GM23338 (cell line): Measurements from ENCODE around the gene MID1. TPM values are rescaled to one million over a fixed set of nuclear protein-coding genes. Genes with fewer than 3 reads are reported as not detected.

Experiments
- ATAC-seq: fragments of 200-7000 bp; cut with Tn5 transposase; 3 replicates; pipeline ENCODE4 v1.9.1; 2020
- DNase-seq: peaks from one replicate; pipeline ENCODE4 v3.0.0-alpha.2; 2015; ENCODE audit warnings: low spot score
- H2AFZ ChIP-seq: fragments of 200-600 bp; sonication (generic); 2 replicates; pipeline ENCODE4 v1.8.0; 2016; ENCODE audit warnings: antibody characterized with exemption, mild to moderate bottlenecking, moderate library complexity
- H3F3A ChIP-seq: fragments of 200-600 bp; sonication (generic); replicated peaks from 2 replicates; pipeline ENCODE4 v1.8.0; 2017; ENCODE audit warnings: antibody characterized with exemption, mixed run types, low read depth
- H3K27ac ChIP-seq: fragments of 200-600 bp; sonication (generic); 2 replicates; pipeline ENCODE4 v1.6.1; 2016; ENCODE audit warnings: low read depth
- H3K27me3 ChIP-seq: fragments of 200-600 bp; sonication (generic); 2 replicates; pipeline ENCODE4 v1.8.0; 2016; ENCODE audit warnings: mild to moderate bottlenecking, mixed run types, moderate library complexity; ENCODE audit not compliant: insufficient read depth
- H3K36me3 ChIP-seq: fragments of 200-600 bp; sonication (generic); 2 replicates; pipeline ENCODE4 v1.8.0; 2016; ENCODE audit warnings: mild to moderate bottlenecking; ENCODE audit not compliant: insufficient read depth
- H3K4me1 ChIP-seq: fragments of 200-600 bp; sonication (generic); 2 replicates; pipeline ENCODE4 v1.8.0; 2016; ENCODE audit warnings: mild to moderate bottlenecking, moderate library complexity; ENCODE audit not compliant: insufficient read depth
- H3K4me2 ChIP-seq: fragments of 200-600 bp; sonication (generic); 2 replicates; pipeline ENCODE4 v1.7.1; 2017; ENCODE audit warnings: mixed run types
- H3K4me3 ChIP-seq: fragments of 200-600 bp; sonication (generic); 2 replicates; pipeline ENCODE4 v1.6.1; 2016; ENCODE audit warnings: mixed run types
- H3K79me2 ChIP-seq: fragments of 200-600 bp; sonication (generic); replicated peaks from 2 replicates; pipeline ENCODE4 v1.8.0; 2017; ENCODE audit warnings: mild to moderate bottlenecking; ENCODE audit not compliant: insufficient read depth
- H3K9me2 ChIP-seq: fragments of 200-600 bp; sonication (generic); 2 replicates; pipeline ENCODE4 v1.8.0; 2017; ENCODE audit not compliant: insufficient read depth
- H4K20me1 ChIP-seq: fragments of 200-600 bp; sonication (generic); replicated peaks from 2 replicates; pipeline ENCODE4 v1.8.0; 2017; ENCODE audit warnings: mild to moderate bottlenecking; ENCODE audit not compliant: insufficient read depth
- H3K27ac Mint-ChIP-seq: 2 replicates; pipeline ENCODE4 v1.8.0; 2020; ENCODE audit warnings: inconsistent platforms, mild to moderate bottlenecking, moderate library complexity, mixed read lengths
- H3K27me3 Mint-ChIP-seq: 3 replicates; pipeline ENCODE4 v1.8.0; 2022; ENCODE audit warnings: low read depth, mild to moderate bottlenecking, moderate library complexity, mixed read lengths, inconsistent platforms; ENCODE audit not compliant: insufficient read depth, poor library complexity
- H3K36me3 Mint-ChIP-seq: 3 replicates; pipeline ENCODE4 v1.8.0; 2021; ENCODE audit warnings: low read depth, mild to moderate bottlenecking, inconsistent platforms, moderate library complexity, mixed read lengths
- H3K4me1 Mint-ChIP-seq: 3 replicates; pipeline ENCODE4 v1.8.0; 2020; ENCODE audit warnings: mild to moderate bottlenecking, inconsistent platforms, mixed read lengths
- H3K4me3 Mint-ChIP-seq: 3 replicates; pipeline ENCODE4 v1.8.0; 2021; ENCODE audit warnings: moderate library complexity, mild to moderate bottlenecking, inconsistent platforms, mixed read lengths
- H3K9me3 Mint-ChIP-seq: 3 replicates; pipeline ENCODE4 v1.8.0; 2020; ENCODE audit warnings: moderate library complexity, mild to moderate bottlenecking, inconsistent platforms, mixed read lengths
- CREB1 ChIP-seq: fragments of 250-450 bp; sonication (Bioruptor Pico); IDR thresholded peaks from 2 replicates; pipeline ENCODE4 v1.5.0; 2020; ENCODE audit warnings: low read depth, mild to moderate bottlenecking, moderate library complexity
- EZH2 ChIP-seq: fragments of 200-600 bp; sonication (generic); IDR thresholded peaks from one replicate; pipeline ENCODE4 v1.8.0; 2017; ENCODE audit warnings: antibody characterized with exemption, mild to moderate bottlenecking, low read depth; ENCODE audit not compliant: unreplicated experiment
- EZH2phosphoT487 ChIP-seq: fragments of 200-600 bp; sonication (generic); IDR thresholded peaks from one replicate; pipeline ENCODE4 v1.8.1; 2018; ENCODE audit warnings: antibody characterized with exemption; ENCODE audit not compliant: unreplicated experiment
- JUNB ChIP-seq: IDR thresholded peaks from one replicate; pipeline ENCODE4 v1.6.1; 2016; ENCODE audit warnings: antibody characterized with exemption; ENCODE audit not compliant: unreplicated experiment
- NANOG ChIP-seq: IDR thresholded peaks from 2 replicates; pipeline ENCODE4 v1.6.1; 2016; ENCODE audit warnings: antibody characterized with exemption, borderline replicate concordance
- POLR2AphosphoS5 ChIP-seq: IDR thresholded peaks from 2 replicates; pipeline ENCODE4 v1.6.1; 2016; ENCODE audit warnings: antibody characterized with exemption, low read depth
- STAT1 ChIP-seq: IDR thresholded peaks from one replicate; pipeline ENCODE4 v1.6.1; 2016; ENCODE audit warnings: antibody characterized with exemption; ENCODE audit not compliant: unreplicated experiment
- ZNF114 ChIP-seq: fragments of 250-450 bp; sonication (Bioruptor Pico); IDR thresholded peaks from 2 replicates; pipeline ENCODE4 v1.5.0; 2020; ENCODE audit warnings: mild to moderate bottlenecking, moderate library complexity
- ZNF331 ChIP-seq: fragments of 250-450 bp; sonication (Bioruptor Pico); IDR thresholded peaks from 2 replicates; pipeline ENCODE4 v1.5.0; 2020; ENCODE audit warnings: low read depth, mild to moderate bottlenecking, moderate library complexity
- polyA plus RNA-seq: library from polyadenylated mRNA; unstranded; fragments of >200 nt; fragmentation: Nextera tagmentation; extraction: Ambion mirVana; gene quantifications from 2 replicates; pipeline ENCODE4 v1.2.1, GENCODE V29; 2016
- total RNA-seq: library from RNA; depleted of rRNA; stranded (reverse); fragments of >200 nt; shearing (Covaris generic); gene quantifications from 2 replicates; pipeline ENCODE4 v1.2.3, GENCODE V29; 2014
- TF ChIP-seq, protein P1 (sequence below): fragments of 250-450 bp; sonication (Bioruptor Pico); IDR thresholded peaks from 2 replicates; pipeline ENCODE4 v1.5.0; 2020; ENCODE audit warnings: mild to moderate bottlenecking, moderate library complexity
- TF ChIP-seq, protein P2 (sequence below), 2 experiments: fragments of 200-600 bp in 1 of 2; sonication (generic) in 1 of 2; conservative IDR thresholded peaks; 2 replicates each; pipeline versions ENCODE4 v1.5.1 to v1.6.1; 2016 to 2017; ENCODE audit warnings: antibody characterized with exemption in 2 of 2, low read depth in 2 of 2, mild to moderate bottlenecking in 2 of 2, moderate library complexity in 1 of 2
- TF ChIP-seq, protein P3 (sequence below): IDR thresholded peaks from one replicate; pipeline ENCODE4 v1.6.1; 2018; ENCODE audit warnings: antibody characterized with exemption; ENCODE audit not compliant: unreplicated experiment
- TF ChIP-seq, protein P4 (sequence below): IDR thresholded peaks from 2 replicates; pipeline ENCODE4 v1.6.1; 2016; ENCODE audit warnings: antibody characterized with exemption

Gene MID1
- total and polyA plus RNA-seq, 2 experiments from 2014 or later: 27.2 to 39.3 TPM

DNA sequence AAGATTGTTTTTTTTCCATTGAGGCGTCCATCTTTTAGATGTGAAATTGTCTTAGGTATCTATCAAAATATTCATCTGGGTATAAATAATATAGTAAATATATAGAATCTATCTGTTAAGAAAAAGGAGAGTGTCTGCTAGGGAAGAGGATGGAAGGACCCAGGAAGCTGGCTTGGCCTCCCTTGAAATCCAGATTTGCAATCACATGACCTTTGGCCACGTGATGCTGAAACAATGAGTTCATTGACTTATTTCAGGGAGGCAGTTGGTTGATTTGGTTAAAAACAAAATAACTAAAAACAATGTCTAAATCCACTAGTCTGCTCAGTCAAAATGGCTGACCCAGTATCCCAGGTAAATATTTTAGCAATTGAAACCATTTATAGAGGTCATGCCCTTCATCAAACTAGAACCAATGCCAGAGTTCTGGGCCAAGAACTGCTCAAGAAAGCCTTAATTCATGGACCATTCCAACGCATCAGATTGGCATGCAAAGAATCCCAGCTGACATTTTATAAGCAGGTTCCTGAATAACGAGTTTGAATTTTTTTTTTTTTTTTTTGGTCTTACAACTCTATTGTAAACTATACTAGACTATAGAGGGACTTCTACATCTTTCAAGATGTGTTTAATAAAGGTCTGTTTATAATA is 172.7 kb downstream of the MID1 start:
- H4K20me1 ChIP-seq: no peaks in the 10 kb centered on the region; the same call in 1 of the 2 replicates
- no peak overlapping the region for H3K4me2 ChIP-seq
- H2AFZ ChIP-seq: no peak overlapping the region
- Mint-ChIP-seq H3K27me3 (no peaks in the 10 kb centered on the region), H3K36me3 (peaks cover 12% of the 10 kb centered on the region; the same call in 2 of the 3 replicates), H3K9me3 (no peaks in the 10 kb centered on the region), H3K4me3 (no peak overlapping the region), H3K4me1 (no peaks in the 10 kb centered on the region), H3K27ac (no peak overlapping the region)
- no peak overlapping the region for H3K4me3 ChIP-seq
- ATAC-seq: no peak
- TF ChIP-seq, protein P1, sequence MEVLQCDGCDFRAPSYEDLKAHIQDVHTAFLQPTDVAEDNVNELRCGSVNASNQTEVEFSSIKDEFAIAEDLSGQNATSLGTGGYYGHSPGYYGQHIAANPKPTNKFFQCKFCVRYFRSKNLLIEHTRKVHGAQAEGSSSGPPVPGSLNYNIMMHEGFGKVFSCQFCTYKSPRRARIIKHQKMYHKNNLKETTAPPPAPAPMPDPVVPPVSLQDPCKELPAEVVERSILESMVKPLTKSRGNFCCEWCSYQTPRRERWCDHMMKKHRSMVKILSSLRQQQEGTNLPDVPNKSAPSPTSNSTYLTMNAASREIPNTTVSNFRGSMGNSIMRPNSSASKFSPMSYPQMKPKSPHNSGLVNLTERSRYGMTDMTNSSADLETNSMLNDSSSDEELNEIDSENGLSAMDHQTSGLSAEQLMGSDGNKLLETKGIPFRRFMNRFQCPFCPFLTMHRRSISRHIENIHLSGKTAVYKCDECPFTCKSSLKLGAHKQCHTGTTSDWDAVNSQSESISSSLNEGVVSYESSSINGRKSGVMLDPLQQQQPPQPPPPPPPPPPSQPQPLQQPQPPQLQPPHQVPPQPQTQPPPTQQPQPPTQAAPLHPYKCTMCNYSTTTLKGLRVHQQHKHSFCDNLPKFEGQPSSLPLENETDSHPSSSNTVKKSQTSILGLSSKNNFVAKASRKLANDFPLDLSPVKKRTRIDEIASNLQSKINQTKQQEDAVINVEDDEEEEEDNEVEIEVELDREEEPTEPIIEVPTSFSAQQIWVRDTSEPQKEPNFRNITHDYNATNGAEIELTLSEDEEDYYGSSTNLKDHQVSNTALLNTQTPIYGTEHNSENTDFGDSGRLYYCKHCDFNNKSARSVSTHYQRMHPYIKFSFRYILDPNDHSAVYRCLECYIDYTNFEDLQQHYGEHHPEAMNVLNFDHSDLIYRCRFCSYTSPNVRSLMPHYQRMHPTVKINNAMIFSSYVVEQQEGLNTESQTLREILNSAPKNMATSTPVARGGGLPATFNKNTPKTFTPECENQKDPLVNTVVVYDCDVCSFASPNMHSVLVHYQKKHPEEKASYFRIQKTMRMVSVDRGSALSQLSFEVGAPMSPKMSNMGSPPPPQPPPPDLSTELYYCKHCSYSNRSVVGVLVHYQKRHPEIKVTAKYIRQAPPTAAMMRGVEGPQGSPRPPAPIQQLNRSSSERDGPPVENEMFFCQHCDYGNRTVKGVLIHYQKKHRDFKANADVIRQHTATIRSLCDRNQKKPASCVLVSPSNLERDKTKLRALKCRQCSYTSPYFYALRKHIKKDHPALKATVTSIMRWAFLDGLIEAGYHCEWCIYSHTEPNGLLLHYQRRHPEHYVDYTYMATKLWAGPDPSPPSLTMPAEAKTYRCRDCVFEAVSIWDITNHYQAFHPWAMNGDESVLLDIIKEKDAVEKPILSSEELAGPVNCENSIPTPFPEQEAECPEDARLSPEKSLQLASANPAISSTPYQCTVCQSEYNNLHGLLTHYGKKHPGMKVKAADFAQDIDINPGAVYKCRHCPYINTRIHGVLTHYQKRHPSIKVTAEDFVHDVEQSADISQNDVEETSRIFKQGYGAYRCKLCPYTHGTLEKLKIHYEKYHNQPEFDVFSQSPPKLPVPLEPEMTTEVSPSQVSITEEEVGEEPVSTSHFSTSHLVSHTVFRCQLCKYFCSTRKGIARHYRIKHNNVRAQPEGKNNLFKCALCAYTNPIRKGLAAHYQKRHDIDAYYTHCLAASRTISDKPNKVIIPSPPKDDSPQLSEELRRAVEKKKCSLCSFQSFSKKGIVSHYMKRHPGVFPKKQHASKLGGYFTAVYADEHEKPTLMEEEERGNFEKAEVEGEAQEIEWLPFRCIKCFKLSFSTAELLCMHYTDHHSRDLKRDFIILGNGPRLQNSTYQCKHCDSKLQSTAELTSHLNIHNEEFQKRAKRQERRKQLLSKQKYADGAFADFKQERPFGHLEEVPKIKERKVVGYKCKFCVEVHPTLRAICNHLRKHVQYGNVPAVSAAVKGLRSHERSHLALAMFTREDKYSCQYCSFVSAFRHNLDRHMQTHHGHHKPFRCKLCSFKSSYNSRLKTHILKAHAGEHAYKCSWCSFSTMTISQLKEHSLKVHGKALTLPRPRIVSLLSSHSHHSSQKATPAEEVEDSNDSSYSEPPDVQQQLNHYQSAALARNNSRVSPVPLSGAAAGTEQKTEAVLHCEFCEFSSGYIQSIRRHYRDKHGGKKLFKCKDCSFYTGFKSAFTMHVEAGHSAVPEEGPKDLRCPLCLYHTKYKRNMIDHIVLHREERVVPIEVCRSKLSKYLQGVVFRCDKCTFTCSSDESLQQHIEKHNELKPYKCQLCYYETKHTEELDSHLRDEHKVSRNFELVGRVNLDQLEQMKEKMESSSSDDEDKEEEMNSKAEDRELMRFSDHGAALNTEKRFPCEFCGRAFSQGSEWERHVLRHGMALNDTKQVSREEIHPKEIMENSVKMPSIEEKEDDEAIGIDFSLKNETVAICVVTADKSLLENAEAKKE: no peak
- TF ChIP-seq EZH2 (no peak), EZH2phosphoT487 (no peak), ZNF114 (CRISPR knock-in tag) (no peak), STAT1 (no peak), POLR2AphosphoS5 (no peak), NANOG (no peak), CREB1 (CRISPR knock-in tag) (no peak), JUNB (no peak), ZNF331 (no peak)
- TF ChIP-seq, protein P2, sequence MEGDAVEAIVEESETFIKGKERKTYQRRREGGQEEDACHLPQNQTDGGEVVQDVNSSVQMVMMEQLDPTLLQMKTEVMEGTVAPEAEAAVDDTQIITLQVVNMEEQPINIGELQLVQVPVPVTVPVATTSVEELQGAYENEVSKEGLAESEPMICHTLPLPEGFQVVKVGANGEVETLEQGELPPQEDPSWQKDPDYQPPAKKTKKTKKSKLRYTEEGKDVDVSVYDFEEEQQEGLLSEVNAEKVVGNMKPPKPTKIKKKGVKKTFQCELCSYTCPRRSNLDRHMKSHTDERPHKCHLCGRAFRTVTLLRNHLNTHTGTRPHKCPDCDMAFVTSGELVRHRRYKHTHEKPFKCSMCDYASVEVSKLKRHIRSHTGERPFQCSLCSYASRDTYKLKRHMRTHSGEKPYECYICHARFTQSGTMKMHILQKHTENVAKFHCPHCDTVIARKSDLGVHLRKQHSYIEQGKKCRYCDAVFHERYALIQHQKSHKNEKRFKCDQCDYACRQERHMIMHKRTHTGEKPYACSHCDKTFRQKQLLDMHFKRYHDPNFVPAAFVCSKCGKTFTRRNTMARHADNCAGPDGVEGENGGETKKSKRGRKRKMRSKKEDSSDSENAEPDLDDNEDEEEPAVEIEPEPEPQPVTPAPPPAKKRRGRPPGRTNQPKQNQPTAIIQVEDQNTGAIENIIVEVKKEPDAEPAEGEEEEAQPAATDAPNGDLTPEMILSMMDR (conservative IDR thresholded peaks at IDR 0.05; ENCODE audit: low read depth in 2 of 2): no peak
- TF ChIP-seq, protein P3, sequence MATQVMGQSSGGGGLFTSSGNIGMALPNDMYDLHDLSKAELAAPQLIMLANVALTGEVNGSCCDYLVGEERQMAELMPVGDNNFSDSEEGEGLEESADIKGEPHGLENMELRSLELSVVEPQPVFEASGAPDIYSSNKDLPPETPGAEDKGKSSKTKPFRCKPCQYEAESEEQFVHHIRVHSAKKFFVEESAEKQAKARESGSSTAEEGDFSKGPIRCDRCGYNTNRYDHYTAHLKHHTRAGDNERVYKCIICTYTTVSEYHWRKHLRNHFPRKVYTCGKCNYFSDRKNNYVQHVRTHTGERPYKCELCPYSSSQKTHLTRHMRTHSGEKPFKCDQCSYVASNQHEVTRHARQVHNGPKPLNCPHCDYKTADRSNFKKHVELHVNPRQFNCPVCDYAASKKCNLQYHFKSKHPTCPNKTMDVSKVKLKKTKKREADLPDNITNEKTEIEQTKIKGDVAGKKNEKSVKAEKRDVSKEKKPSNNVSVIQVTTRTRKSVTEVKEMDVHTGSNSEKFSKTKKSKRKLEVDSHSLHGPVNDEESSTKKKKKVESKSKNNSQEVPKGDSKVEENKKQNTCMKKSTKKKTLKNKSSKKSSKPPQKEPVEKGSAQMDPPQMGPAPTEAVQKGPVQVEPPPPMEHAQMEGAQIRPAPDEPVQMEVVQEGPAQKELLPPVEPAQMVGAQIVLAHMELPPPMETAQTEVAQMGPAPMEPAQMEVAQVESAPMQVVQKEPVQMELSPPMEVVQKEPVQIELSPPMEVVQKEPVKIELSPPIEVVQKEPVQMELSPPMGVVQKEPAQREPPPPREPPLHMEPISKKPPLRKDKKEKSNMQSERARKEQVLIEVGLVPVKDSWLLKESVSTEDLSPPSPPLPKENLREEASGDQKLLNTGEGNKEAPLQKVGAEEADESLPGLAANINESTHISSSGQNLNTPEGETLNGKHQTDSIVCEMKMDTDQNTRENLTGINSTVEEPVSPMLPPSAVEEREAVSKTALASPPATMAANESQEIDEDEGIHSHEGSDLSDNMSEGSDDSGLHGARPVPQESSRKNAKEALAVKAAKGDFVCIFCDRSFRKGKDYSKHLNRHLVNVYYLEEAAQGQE: no peak
- TF ChIP-seq, protein P4, sequence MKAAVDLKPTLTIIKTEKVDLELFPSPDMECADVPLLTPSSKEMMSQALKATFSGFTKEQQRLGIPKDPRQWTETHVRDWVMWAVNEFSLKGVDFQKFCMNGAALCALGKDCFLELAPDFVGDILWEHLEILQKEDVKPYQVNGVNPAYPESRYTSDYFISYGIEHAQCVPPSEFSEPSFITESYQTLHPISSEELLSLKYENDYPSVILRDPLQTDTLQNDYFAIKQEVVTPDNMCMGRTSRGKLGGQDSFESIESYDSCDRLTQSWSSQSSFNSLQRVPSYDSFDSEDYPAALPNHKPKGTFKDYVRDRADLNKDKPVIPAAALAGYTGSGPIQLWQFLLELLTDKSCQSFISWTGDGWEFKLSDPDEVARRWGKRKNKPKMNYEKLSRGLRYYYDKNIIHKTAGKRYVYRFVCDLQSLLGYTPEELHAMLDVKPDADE: no peak
- H3K4me1 ChIP-seq: no peaks in the 10 kb centered on the region
- no peaks in the 10 kb centered on the region for H3F3A ChIP-seq
- H3K27me3 ChIP-seq: no peaks in the 10 kb centered on the region
- no peak overlapping the region for H3K27ac ChIP-seq
- H3K9me2 ChIP-seq: no peaks in the 10 kb centered on the region
- H3K36me3 ChIP-seq: no peaks in the 10 kb centered on the region
- H3K79me2 ChIP-seq: no peaks in the 10 kb centered on the region
- no peak for DNase-seq
